HG03280 (cell line): ENCODE results near the gene KCNJ6.
"Not testable (repeated sequence)": the region's sequence is repeated elsewhere in the genome, so short reads cannot be mapped to it uniquely, and the experiment has no call there.

ENCODE experiments used
- ATAC-seq: cut with Tn5 transposase; IDR thresholded peaks from one replicate; pipeline ENCODE4 v1.9.1; 2021; ENCODE audit warnings: mild to moderate bottlenecking, moderate library complexity; ENCODE audit not compliant: unreplicated experiment

The KCNJ6 gene

GRCh38 chr21:37916310-37917051, at the start of gene KCNJ6:
TSS of gene KCNJ6 (minus strand) at chr21:37916457. CDS start at chr21:37840682, 75,775 bp downstream.
- ATAC-seq, result no peak

- ATAC-seq, result no peak
Measured at GRCh38 chr21:37965088-37965805, 49.0 kb upstream of the KCNJ6 start.

GRCh38 chr21:37958537-37958936, 42.3 kb upstream of the KCNJ6 start:
- ATAC-seq, result no peak

GRCh38 chr21:37956772-37957171, 40.5 kb upstream of the KCNJ6 start:
- no peak for ATAC-seq

- no peak for ATAC-seq
Measured at GRCh38 chr21:37945036-37945435, 28.8 kb upstream of the KCNJ6 start.

GRCh38 chr21:37944496-37944895, 28.2 kb upstream of the KCNJ6 start:
- no peak for ATAC-seq

- no peak for ATAC-seq
Measured at GRCh38 chr21:37940691-37941090, 24.4 kb upstream of the KCNJ6 start.

- ATAC-seq, result no peak
Measured at GRCh38 chr21:37939838-37940237, 23.6 kb upstream of the KCNJ6 start.

GRCh38 chr21:37939251-37939650, 23.0 kb upstream of the KCNJ6 start:
- ATAC-seq, result no peak

GRCh38 chr21:37937668-37938067, 21.4 kb upstream of the KCNJ6 start:
- ATAC-seq, result no peak

- no peak for ATAC-seq
Measured at GRCh38 chr21:37936010-37936785, 19.9 kb upstream of the KCNJ6 start.

- ATAC-seq, result no peak
Measured at GRCh38 chr21:37932936-37933335, 16.7 kb upstream of the KCNJ6 start.

GRCh38 chr21:37927711-37928110, 11.5 kb upstream of the KCNJ6 start:
- no peak for ATAC-seq

- ATAC-seq, result no peak
Measured at GRCh38 chr21:37921091-37921490, 4.8 kb upstream of the KCNJ6 start.

- not testable (repeated sequence) for ATAC-seq
Measured at GRCh38 chr21:37920302-37920701, 4.0 kb upstream of the KCNJ6 start.

GRCh38 chr21:37917612-37918011, 1.4 kb upstream of the KCNJ6 start:
- ATAC-seq, result no peak

- ATAC-seq, result no peak
Measured at GRCh38 chr21:37915941-37916309, 332 bp downstream of the KCNJ6 start.

GRCh38 chr21:37915497-37915911, 753 bp downstream of the KCNJ6 start:
- no peak for ATAC-seq

GRCh38 chr21:37912616-37913015, 3.6 kb downstream of the KCNJ6 start:
- no peak for ATAC-seq

- ATAC-seq, result no peak
Measured at GRCh38 chr21:37909936-37910335, 6.3 kb downstream of the KCNJ6 start.

- no peak for ATAC-seq
Measured at GRCh38 chr21:37908691-37909090, 7.6 kb downstream of the KCNJ6 start.

GRCh38 chr21:37907076-37907475, 9.2 kb downstream of the KCNJ6 start:
- ATAC-seq, result no peak
